GM18511 (cell line): ENCODE data around the gene STX18.
"Not testable (repeated sequence)": the region's sequence is repeated elsewhere in the genome, so short reads cannot be mapped to it uniquely, and the experiment has no call there.

Experiments used
- ATAC-seq: cut with Tn5 transposase; IDR thresholded peaks from one replicate; pipeline ENCODE4 v1.9.1; 2021; ENCODE audit warnings: mild to moderate bottlenecking, moderate library complexity; ENCODE audit not compliant: unreplicated experiment

The STX18 gene

DNA sequence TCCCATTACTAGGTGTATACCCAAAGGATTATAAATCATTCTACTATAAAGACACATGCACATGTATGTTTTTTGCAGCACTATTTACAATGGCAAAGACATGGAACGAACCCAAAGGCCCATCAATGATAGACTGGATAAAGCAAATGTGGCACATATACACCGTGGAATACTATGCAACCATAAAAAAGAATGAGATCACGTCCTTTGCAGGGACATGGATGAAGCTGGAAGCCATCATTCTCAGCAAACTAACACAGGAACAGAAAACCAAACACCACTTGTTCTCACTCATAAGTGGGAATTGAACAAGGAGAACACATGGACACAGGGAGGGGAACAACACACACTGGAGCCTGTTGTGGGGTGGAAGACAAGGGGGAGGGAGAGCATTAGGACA, 31.2 kb downstream of the STX18 start:
- not testable (repeated sequence) for ATAC-seq

DNA sequence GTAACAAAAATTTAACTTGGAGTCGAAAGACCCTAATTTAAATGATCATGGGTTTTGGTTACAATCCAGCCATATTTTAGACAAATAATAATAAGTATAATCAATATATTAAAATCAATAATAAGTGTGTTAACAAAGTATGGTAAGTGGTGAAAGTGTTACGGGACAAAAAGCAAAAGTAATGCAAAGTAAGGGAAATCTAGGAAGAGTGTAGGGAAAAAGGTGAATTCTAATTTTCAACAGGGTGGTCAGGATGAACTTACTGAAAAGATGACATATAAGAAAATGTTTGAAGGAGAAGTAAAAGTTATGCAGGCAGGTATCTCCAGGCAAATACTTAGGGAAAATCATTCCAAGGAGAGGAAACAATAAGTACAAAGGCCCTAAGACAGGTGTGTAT, 32.3 kb downstream of the STX18 start:
- ATAC-seq = no peak

DNA sequence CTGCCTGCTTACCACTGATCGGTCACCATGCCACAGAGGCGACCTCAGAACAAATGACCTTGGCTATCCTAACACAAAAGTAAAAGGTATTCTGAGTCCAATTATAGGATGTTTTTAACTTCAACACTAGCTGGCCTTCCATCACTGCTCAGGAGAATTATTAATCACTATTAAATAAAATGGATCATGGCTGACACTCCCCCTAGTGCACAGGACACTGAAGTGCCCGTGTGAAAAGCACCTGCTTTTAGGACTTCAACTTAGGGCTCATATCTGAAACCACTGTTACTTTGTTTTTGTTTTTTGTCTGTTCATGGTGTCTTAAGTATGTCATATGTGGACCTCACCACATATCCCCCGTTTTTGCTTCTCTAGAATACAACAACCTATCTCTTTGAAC, 33.9 kb downstream of the STX18 start:
- no peak for ATAC-seq

DNA sequence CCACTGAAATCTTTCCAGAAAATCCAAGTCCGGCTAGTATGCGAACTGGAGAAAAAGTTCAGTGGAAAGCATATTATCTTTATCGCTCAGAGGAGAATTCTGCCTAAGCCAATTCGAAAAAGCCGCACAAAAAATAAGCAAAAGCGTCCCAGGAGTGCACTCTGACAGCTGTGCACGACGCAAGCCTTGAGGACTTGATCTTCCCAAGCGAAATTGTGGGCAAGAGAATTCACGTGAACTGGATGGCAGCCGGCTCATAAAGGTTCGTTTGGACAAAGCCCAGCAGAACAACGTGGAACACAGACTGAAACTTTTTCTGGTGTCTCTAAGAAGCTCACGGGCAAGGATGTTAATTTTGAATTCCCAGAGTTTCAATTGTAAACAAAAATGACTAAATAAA, 34.4 kb downstream of the STX18 start:
- ATAC-seq = no peak

DNA sequence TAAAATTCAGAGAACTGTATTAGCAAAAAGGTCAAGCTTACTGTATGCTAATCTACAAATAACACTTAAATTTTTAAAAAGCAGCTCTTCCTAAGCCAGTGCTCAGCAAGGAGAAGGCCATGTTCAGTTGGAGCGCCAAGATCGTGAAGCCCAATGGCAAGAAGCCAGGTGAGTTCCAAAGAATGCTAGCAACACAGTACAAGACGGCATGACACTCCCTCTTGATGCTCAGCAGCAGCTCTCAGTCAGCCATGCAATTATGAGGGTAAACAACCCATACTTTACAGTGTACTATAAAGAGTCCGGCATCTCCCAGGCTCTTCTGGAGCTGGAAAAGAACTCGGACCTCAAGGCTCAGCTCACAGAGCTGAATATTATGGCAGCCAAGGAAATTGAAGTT, 34.9 kb downstream of the STX18 start:
- no peak for ATAC-seq

DNA sequence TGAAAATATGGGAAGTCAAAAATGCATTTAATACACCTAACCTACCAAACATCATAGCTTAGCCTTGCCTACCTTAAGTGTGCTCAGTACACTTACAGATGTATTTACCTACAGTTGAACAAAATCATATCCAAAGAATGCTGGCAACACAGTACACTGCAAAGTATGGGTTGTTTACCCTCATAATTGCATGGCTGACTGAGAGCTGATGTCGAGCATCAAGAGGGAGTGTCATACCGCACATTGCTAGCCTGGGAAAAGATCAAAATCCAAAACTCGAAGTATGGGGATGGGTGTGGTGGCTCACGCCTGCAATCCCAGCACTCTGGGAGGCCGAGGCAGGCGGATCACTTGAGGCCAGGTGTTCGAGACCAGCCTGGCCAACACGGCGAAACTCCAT, 36.6 kb downstream of the STX18 start:
- ATAC-seq = not testable (repeated sequence)

DNA sequence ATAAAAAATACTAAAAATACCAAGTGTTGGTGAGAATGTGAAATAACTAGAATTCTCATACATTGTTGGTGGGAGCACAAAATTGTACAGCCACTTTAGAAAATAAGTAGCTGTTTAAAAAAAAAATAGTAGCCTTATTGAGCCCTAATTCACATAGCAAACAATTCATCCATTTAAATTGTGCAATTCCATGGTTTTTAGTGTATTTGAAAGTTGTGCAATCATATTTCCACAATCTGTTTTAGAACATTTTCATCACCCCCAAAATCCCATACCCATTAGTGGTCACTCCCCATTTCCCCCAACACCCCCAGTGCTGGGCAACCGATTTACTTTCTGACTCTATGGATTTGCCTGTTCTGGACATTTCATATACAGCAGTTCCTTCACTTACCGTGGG, 37.1 kb downstream of the STX18 start:
- ATAC-seq = no peak

DNA sequence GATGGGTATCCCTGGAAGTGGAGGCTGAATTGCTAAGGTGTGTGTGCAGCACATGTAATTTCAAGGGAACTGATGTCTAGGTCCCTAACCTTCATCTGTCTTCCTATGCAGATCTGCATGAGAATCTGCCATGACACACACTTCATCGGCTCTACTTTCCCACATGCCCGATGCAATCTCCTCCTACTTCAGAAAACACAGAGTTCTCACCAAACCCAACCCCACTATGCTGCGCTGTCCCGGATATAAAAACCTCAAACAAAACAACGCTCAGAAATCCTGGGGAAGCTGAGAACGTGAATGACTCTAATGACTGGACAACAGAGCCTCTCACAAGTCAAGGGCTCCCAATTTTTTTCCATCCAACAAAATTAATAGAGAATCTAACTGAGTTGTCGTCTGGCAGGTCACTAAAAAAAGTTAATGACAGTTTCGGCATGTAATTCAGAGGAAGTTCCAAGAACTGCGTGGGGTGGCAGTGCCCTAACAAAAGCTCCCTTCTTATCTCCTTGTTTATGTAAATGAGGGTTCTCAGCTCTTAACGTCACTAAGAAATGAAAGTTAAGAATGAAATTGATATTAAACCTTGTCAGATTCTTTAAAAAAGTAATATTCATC, 39.0 kb downstream of the STX18 start:
- no peak for ATAC-seq

DNA sequence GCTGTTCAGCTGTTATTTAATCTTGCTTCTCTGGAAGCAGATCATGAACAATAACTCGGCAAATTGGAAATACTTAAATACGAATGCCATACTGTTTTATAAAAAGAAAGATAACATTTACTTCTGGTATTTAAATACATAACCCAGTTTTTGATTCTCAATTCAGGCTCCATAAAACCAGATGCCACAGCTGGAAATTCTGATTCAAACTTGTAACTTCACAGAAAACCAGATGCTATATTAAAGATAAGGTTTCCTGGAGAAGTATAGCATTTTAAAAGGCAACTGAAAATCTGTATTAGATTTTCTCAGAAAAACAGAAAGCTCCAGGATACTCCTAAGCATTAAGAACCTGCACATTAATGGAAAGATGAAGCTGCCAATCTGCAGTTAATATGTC, 40.2 kb downstream of the STX18 start:
- ATAC-seq = no peak

DNA sequence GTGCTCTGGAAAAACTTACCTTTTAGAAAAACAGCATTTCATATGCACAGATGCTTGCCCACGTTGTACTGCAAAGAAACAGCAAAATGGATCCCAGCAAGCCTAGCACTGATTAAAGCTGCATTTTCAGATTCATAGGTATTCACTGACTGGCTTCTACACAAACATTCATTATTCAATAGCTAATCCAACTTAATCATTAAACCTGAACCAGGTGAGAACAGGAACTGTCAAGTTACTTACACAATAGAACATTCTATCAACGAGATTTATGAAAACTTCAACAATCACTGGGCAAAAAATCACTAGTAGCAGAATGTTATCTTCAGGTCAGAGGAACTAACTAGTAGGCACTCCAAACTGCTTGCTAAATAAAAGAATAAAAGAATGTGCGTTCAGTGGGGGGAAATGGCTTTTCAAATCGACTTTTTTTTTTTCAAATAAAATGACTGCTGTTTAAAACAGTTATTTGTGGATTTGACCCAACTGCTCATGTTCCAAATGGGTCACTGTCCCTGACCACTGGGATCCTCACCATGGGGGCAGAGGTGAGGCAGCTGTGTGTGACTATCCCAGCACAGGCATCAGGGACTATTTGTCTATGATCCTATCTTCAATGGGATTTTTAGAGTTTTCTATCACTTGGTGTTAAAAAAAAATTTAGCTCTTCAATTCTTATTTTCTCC, 42.3 kb downstream of the STX18 start:
- no peak for ATAC-seq

DNA sequence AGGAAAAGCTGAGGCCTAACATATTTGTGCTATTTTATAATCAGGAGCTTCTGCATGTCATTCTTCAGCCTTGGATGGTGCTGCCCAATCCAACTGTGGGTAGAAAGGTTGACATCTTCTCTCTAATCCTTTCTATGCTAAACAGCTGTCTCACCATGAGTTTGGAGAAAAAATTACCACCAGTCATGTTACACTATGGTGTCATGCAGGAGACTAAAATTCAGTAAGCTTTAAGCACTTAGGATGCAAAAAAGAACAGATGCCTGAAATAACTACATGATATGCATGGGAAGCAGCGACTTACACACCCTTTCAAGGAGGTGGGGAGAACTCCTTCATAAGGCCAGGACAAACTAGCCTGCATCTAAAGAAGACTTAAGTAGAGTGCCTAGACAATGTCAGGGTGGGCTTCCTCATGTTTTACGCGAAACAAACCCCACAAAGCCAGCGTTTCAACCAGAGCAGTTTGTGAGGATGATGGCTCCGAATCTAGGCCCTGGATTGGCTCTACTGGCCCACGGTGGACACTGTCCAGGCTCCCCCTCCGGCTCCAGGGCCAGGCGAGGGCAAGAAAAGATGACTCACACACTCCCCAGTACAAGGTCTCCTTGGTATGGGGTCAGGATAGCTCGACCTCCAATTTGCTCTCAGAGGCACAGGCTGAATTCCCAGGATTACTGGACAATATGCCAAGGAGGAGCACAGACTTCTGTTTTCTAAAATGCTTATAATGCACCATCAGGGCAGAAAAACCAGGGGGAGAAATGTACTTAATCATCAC, 45.1 kb downstream of the STX18 start:
- no peak for ATAC-seq

DNA sequence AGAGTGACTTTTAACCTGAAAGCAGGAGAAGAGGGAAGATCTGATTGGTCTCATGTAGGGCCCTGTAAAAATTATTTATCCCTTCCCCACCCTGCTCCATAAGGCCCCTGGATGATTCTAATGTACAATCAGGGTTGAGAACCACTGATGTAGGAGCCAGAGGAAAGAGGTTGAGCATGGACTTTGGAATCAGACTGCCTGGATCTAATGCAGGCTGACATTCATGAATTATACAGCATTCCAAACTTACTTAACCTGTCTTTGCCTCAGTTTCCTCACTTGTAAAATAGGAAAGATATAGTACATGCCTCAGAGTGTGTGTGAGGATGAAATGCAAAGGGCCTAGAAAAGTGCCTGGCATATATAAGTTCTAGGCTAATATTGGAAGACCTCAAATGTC, 47.0 kb downstream of the STX18 start:
- no peak for ATAC-seq

DNA sequence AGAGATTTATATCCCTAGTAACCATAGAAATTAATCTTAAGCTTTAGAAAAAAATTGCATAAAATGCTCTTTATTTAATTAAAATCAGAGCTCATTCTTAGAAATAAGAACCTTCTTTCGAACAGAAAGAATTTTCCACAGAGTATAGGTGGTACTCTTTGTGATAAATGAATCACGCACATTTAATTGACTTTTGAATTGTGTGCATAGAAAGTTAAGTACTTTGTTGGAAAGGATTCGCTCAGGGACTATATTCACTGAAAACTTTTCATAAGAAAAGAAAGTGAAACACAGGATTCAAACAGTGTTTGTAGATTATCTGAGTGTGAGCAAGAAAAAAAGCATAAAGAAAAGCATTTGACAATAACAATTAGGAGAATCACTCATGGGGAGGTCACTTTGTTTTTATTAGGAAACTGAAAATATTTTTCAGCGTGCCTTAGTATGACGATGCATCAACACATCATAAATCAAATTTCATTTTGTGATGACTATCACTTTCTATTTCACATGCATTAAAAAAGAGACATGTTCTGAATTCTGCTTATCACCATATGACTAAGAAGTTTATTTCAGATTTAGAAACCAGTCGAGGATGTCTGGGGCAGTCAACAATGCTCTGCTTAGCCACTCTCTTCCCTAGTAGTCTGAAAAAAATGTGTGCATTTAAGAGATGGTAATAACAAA, 49.5 kb downstream of the STX18 start:
- peak; percentile 78 for ATAC-seq

DNA sequence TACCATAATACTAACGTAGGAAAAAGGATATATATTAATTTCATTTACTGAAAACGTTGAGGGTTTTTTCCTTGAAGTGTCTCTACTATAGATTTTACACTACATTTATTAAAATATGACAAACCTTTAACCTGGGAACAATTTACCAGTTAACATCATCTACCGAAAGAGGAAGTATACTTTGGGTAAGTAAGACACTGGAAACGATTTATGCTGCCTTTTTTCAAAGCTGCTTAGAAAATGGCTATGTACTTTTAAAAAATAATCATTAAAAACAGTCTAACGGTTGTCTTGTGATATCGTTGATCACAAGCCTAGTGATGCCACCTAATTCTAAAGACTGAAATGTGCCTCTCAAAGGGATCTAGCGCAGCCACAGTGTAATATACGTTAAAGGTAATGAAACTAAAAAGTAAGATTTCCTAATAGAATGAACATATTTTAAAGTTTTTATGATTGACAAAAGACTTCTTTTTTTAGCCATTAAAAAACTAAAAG, 50.4 kb downstream of the STX18 start:
- ATAC-seq = no peak

DNA sequence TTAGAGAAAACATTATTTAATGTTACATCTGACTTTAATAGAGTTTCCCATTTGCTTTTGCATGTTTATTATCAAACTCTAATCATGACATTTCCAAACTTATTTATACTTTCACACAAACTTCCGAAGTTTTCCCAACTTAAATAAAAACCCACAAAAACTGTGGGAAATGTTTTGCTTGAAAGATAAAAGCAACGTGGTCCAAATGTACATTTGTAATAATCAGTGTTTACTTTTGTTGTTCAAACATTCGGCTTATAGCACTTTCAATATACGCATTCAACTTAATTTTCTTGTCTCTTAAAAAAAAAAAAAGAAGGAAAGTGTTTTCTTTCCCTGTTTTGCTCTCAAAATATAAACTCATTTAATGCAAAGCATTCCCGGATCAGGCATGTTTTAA, 51.0 kb downstream of the STX18 start:
- no peak for ATAC-seq

DNA sequence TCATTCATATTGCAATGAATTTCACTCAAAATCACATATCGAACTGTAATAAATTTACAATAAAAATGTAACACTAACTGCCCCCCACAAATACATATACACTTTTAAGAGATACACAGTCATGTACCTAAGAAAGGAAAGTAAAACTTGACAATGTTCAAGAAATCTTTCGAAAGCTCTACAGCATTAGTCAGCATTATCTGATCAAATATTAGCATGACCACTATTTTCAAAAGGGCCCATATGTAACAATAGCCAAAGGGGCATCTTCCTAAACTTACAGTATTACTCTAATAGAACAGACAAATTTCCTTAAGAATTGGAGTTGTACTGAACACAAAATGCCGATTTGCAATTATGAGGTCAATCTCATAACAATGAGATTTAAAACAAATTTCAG, 51.8 kb downstream of the STX18 start:
- no peak for ATAC-seq

DNA sequence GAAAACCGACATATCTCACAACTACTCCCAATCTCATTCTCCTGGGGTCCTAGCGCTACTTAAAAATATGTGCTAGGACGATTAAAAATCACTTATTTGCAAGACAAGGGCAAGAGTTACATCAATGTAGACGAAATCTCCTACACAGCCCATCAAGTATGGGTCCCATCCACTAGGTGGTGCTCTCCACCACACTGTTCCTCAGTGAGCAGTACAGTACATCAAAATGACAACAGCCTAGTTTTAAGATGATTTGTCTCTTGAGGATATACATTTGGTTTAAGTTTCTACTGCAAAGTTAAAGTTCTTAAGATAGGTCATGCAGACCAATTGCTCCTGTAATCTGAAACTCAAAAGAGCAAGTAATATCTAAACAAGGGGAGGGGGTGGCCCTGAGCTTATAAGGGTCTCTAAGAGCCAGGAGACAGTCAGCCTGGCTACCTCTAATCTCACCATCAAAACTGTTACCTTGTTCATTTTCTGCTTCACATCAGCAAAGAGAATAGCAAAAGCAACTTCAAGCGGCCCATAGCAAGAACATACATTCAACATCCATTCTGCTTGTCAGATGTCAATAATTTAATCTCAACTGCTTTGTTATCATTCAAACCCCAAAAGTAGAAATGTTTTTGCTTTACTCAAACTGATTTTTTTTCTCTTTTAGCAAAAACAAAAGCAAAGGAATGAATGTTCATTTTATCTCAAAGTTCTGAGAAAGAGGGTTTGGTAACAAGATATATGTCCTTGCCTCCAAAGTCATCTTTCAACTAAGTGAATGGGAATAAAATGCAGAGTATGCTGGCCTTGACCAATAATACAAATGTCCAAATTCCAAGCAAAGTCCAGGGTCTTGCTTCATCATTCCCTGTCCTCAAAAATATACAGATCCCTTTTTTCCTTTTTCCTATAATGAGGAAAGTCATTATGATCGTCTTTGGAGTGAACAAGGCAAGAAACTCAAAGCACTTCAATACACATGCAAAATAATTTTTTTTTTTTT, 53.1 kb downstream of the STX18 start:
- ATAC-seq = peak; percentile 76

DNA sequence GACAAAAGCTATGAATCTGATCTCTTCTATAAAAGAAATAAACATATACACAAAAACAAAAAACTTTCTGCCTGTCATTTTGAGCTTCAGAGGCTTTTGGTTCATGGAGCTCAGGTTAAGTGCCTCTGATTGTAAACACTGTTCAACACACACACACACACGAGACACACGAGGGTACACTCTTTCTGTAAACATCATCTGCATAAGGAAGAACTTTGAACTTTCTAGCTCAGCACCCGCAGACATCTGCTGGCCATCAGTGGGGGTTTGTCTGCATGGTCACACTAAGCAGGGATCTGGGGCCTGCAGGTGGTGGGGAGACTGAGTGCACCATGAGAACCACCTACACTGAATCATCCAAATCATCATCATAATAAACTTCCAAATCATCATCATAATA, 54.9 kb downstream of the STX18 start:
- ATAC-seq = no peak

DNA sequence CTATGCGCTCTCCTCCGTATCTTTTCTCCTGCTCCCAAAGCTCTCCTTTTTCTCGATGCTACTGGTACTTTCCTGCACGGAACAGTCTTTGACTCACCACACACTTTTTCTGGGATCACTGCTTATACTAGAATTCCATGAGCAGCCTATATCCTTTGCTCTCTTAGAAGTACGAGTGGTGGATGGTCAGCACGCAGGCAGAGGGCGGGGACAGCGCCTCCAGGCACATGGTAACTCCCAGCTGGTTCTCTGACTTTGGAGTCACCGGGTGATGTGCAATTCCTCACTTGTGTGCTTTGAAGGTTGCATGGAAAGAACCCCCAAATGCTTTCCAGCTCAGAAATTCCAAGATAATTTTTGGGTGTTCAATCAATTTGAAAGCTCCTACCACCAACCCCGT, 56.0 kb downstream of the STX18 start:
- no peak for ATAC-seq

DNA sequence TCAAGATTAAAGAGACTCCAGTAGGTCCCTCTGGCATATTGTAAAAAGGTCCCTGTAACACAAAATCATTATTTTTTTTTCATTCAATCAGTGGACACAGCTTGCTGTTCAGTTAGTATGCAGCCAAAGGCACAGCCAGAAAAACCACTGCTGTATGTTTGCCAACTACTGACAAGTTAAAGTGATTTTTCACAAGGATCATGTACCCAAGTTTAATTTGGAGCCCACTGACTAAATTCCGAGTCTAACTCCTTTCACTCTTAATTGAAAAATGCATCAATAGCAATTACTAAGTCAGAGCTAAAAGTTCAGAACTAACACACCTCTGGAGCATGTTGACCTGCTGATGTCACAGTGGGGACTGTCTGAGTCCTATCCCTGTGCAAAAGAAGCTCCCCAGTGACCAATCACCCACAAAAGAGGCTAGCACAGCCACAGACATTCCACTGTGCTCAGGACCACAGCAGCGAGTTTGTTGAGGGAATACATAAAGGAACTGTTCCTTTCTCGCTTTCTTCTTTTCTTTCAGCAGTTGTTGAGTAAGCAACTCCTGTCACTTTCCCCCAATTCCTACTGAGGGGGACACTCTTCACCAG, 60.4 kb downstream of the STX18 start:
- no peak for ATAC-seq
